WERI-Rb-1 (cell line): ENCODE results near the gene SLC44A4.

Experiments used
- DNase-seq: peaks from one replicate; pipeline ENCODE4 v3.0.0-alpha.2; 2020
- H3K27ac ChIP-seq: fragments of 250-450 bp; sonication (Bioruptor Pico); 2 replicates; pipeline ENCODE4 v1.5.1; 2020; ENCODE audit warnings: mild to moderate bottlenecking, moderate library complexity
- H3K27me3 ChIP-seq: fragments of 250-450 bp; sonication (Bioruptor Pico); 2 replicates; pipeline ENCODE4 v1.5.1; 2021; ENCODE audit warnings: mild to moderate bottlenecking, low read depth, moderate library complexity; ENCODE audit not compliant: insufficient read depth, severe bottlenecking
- H3K36me3 ChIP-seq: fragments of 250-450 bp; sonication (Bioruptor Pico); 2 replicates; pipeline ENCODE4 v1.5.1; 2020; ENCODE audit warnings: mild to moderate bottlenecking, moderate library complexity
- H3K4me3 ChIP-seq: 2 replicates; pipeline ENCODE4 v1.5.1; 2011; ENCODE audit warnings: low read depth, mild to moderate bottlenecking, control low read depth, low read length
- H3K9me3 ChIP-seq: fragments of 250-450 bp; sonication (Bioruptor Pico); 2 replicates; pipeline ENCODE4 v1.5.1; 2021; ENCODE audit warnings: mild to moderate bottlenecking, moderate library complexity; ENCODE audit not compliant: severe bottlenecking
- TF ChIP-seq, protein P1 (sequence below): IDR thresholded peaks from 2 replicates; pipeline ENCODE4 v1.5.1; 2011; ENCODE audit warnings: low read depth, mild to moderate bottlenecking, control low read depth, inconsistent platforms, low read length

The SLC44A4 gene

GRCh38 chr6:31920811-31921210 is 42.0 kb upstream of the SLC44A4 start:
- H3K4me3 ChIP-seq: no peak overlapping the region

GRCh38 chr6:31919624-31920303 is 41.0 kb upstream of the SLC44A4 start:
- Histone ChIP-seq H3K9me3 (no peaks in the 10 kb centered on the region), H3K27me3 (no peaks in the 10 kb centered on the region), H3K27ac (no peak overlapping the region), H3K4me3 (no peak overlapping the region), H3K36me3 (no peaks in the 10 kb centered on the region)
- TF ChIP-seq, protein P1, sequence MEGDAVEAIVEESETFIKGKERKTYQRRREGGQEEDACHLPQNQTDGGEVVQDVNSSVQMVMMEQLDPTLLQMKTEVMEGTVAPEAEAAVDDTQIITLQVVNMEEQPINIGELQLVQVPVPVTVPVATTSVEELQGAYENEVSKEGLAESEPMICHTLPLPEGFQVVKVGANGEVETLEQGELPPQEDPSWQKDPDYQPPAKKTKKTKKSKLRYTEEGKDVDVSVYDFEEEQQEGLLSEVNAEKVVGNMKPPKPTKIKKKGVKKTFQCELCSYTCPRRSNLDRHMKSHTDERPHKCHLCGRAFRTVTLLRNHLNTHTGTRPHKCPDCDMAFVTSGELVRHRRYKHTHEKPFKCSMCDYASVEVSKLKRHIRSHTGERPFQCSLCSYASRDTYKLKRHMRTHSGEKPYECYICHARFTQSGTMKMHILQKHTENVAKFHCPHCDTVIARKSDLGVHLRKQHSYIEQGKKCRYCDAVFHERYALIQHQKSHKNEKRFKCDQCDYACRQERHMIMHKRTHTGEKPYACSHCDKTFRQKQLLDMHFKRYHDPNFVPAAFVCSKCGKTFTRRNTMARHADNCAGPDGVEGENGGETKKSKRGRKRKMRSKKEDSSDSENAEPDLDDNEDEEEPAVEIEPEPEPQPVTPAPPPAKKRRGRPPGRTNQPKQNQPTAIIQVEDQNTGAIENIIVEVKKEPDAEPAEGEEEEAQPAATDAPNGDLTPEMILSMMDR: no peak
- DNase-seq: no peak

More at GRCh38 chr6:31920811-31921210, 42.0 kb upstream of the SLC44A4 start:
- TF ChIP-seq, protein P1: no peak
- H3K27me3 ChIP-seq: no peaks in the 10 kb centered on the region
- no peak overlapping the region for H3K27ac ChIP-seq
- peaks cover 2% of the 10 kb centered on the region for H3K9me3 ChIP-seq
- H3K36me3 ChIP-seq: no peaks in the 10 kb centered on the region
- no peak for DNase-seq

DNA sequence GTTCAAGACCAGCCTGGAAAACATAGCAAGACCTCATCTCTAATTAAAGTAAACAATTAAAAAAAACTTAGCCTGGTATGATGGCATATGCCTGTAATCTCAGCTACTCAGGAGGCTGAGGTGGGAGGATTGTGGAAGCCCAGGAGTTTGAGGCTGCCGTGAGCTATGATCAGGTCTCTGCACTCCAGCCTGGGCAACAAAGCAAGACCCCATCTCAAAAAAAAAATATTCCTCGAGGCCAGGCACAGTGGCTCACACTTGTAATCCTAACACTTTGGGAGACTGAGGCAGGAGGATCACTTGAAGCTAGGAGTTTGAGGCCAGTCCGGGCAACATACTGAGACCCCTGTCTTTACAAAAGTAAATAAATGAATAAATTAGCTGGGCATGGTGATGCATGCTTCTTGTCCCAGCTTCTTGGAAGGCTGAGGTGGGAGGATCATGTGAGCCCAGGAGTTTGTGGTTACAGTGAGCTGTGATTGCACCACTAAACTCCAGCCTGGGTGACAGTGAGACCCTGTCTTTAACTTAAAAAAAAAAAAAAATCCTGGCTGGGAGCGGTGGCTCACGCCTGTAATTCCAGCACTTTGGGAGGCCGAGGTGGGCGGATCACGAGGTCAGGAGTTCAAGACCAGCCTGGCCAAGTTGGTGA is 39.4 kb upstream of the SLC44A4 start:
- Histone ChIP-seq H3K27ac (no peak overlapping the region), H3K4me3 (no peak overlapping the region), H3K27me3 (no peaks in the 10 kb centered on the region), H3K9me3 (no peaks in the 10 kb centered on the region), H3K36me3 (no peaks in the 10 kb centered on the region)
- no peak for DNase-seq
- TF ChIP-seq, protein P1: no peak

DNA sequence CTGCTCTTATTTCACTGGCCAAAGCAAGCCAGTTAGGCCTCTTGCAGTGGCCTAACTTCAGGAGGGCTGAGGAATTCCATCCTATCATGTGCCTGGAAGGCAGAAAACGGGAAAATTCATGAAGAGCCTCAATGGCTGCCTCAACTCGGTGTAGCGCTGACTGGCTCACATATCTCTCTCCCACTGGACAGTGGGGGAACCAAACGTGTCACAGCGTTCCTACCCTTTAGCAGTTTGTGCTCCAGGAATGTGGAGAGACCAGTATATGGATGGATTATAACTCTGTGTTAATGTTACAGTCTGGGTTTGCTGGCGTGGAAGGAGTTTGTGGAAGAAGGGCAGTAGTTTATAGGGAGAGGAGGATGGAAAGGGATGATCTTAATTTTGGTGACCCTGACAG is 37.0 kb upstream of the SLC44A4 start:
- no peak for DNase-seq

DNA sequence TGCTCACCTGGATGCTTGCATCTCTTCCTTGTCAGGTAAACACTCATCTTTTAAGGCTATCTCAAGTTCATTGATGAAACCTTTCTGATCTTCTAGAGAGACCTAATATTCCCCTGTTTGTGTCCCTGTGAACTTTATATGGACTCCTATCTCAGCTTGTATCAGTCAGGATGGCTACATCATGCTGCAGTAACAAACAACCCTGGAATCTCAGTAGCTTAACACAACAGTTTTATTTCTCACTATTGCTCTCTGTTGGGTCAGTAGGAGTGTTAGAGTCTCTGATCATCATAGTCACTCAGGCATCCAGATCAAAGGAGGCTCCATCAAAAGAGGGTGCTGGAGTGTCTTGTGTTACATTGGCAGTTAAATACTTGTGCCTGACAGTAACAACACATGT is 36.6 kb upstream of the SLC44A4 start:
- Histone ChIP-seq H3K27me3 (no peaks in the 10 kb centered on the region), H3K27ac (no peak overlapping the region), H3K36me3 (no peaks in the 10 kb centered on the region), H3K9me3 (no peaks in the 10 kb centered on the region), H3K4me3 (no peak overlapping the region)
- no peak for DNase-seq
- TF ChIP-seq, protein P1: no peak

More for the DNA sequence above, 37.0 kb upstream of the SLC44A4 start:
- H3K27ac ChIP-seq: no peak overlapping the region
- no peaks in the 10 kb centered on the region for H3K27me3 ChIP-seq
- no peaks in the 10 kb centered on the region for H3K9me3 ChIP-seq
- no peak overlapping the region for H3K4me3 ChIP-seq
- TF ChIP-seq, protein P1: no peak
- H3K36me3 ChIP-seq: no peaks in the 10 kb centered on the region
